Endometrium (tissue), 2 donors: ENCODE data around the gene REV3L.
A peak's percentile ranks its signal among the peaks of the same experiment; 100 is the strongest.
"Not testable (repeated sequence)": the region's sequence is repeated elsewhere in the genome, so short reads cannot be mapped to it uniquely, and the experiment has no call there.

ENCODE experiments used
- FAIRE-seq: peaks from 2 replicates; lab custom pipeline; 2012; peaks lifted over from hg19 to GRCh38; lab: Jason Lieb, UNC
- donor health status: control.
- donor health status: control.

REV3L gene, protein sequence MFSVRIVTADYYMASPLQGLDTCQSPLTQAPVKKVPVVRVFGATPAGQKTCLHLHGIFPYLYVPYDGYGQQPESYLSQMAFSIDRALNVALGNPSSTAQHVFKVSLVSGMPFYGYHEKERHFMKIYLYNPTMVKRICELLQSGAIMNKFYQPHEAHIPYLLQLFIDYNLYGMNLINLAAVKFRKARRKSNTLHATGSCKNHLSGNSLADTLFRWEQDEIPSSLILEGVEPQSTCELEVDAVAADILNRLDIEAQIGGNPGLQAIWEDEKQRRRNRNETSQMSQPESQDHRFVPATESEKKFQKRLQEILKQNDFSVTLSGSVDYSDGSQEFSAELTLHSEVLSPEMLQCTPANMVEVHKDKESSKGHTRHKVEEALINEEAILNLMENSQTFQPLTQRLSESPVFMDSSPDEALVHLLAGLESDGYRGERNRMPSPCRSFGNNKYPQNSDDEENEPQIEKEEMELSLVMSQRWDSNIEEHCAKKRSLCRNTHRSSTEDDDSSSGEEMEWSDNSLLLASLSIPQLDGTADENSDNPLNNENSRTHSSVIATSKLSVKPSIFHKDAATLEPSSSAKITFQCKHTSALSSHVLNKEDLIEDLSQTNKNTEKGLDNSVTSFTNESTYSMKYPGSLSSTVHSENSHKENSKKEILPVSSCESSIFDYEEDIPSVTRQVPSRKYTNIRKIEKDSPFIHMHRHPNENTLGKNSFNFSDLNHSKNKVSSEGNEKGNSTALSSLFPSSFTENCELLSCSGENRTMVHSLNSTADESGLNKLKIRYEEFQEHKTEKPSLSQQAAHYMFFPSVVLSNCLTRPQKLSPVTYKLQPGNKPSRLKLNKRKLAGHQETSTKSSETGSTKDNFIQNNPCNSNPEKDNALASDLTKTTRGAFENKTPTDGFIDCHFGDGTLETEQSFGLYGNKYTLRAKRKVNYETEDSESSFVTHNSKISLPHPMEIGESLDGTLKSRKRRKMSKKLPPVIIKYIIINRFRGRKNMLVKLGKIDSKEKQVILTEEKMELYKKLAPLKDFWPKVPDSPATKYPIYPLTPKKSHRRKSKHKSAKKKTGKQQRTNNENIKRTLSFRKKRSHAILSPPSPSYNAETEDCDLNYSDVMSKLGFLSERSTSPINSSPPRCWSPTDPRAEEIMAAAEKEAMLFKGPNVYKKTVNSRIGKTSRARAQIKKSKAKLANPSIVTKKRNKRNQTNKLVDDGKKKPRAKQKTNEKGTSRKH (N-terminal part only)

DNA sequence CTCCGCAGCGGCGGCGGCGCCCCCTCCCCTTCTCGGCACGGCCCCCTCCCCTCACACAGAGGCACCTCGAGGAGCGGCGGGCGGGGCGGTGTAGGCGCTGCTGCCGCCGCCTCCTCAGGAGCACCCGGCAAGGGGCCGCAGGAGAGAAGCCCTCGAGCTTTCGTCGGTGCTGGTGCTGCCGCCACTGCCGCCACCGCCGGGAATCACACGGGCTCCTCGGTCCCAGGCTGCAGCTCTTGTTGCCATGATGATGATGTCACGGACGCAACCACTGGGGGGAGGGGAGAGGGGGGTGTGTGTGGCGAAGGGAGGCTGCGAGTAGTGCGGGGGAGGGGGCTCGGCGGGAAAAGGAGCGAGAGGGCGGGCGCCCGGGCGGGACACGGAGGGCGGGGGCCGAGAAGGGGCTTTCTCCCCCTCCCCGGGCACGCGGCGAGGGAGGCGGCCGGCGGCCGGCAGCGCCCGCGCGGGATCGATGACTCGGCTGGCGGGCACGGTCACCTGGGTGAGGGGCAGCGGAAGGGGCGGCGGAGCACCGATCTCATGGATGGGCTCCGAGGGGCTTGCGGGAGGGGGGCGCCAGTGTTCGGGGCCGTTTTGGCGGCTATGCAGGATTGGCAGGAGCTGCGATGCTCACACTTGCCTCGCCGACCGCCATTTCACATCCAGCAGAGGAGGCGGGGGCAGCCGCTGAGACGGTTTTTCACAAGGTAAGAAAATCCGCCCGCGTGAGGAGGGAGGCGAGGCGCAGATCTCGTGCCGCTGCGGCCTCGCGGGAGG is at the start of gene REV3L:
Gene REV3L, minus strand, starts transcription at position 260 of the 777 bp plus-strand sequence. CDS start 330 bp downstream, outside the sequence.
- no peak for FAIRE-seq

DNA sequence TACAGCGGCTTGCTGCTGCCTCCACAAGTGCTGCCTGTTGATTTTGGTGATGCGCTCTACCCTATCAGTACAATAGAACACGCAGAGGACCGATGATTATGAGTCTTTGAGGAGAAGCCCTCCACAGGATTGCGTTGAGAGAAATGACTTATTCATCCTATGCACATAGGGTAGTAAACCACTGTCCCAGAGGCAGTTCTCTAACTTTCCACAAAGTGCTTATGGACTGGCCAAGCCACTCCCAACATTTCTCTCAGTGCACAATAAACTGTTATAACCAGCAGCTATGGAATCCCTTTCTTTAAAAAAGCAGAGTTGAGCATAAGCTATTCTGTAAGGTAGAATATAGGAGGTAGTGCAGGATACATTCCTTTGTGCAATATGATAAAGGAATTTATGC is 48.2 kb upstream of the REV3L start:
- no peak for FAIRE-seq

DNA sequence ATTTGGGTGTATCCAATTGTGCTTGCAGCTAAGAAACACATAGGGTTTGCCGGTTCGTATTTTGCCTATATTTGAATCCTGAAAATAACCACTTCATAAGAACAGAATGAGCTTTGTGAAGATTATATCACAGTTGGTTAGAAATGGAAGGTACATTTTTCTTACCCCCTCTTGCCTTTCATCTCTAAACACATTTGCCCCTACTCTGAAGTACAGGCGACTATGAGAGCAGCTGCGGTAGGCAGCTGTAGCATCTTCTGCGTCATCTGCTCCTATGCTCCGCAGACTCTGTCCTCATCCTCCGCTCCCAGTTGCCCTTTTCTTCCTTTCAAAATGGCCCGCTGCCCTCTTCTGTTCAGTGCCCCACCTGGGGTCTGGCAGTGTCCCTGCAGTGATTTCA is 47.6 kb upstream of the REV3L start:
- FAIRE-seq: no peak

DNA sequence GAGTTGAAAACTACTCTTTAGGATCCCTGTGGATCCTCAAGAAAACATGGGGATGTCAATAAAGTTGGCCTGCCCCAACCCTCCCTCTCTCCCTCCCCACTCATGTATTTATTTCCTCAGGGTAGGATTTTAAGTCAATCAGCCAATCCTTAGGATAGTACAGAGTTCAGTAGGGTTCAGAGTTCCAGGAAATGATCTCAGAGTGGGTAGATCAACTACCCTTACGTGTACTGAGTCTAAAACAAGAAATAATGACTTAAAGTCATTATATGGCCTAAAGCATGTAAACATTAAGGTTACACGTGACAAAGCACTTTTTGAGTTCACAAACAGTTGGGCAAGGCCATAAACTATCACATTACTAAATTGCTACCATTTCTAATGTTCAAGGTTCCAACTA is 47.2 kb upstream of the REV3L start:
- FAIRE-seq: no peak

DNA sequence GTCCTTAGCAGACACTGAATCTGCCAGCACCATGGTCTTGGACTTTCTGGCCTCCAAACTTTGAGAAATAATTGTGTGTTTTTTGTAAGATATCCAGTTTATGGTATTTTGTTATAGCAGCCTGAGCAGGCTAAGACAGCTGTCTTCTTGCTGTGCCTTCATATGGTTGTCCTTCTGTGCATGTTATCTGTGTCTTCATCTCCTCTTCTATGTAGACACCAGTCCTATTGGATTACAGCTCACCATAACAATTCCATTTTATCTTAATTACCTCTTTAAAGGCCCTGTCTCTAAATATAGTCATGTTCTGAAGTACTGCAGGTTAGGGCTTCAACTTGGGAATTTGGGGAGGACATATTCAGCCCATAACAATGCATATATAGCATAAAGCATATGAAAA is 44.3 kb upstream of the REV3L start:
- FAIRE-seq: no peak

DNA sequence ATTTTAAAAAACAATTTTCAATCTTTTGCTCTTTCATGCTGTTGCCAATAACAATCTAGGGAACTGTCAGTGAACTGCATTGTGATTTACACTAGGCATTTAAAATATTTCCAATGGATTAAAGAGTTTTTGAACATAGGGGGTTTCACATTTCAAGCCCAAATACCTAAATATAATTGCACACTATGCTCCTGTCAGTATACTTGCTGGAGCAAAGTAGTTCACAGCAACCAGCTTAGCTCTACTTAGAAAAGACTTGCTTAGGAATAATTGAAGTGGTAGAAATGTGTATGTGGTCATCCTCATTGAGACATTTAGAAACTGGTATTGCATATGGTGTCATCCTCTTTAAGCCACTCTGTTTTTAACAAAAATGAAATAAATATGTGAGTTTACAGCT is 41.7 kb upstream of the REV3L start:
- no peak for FAIRE-seq

DNA sequence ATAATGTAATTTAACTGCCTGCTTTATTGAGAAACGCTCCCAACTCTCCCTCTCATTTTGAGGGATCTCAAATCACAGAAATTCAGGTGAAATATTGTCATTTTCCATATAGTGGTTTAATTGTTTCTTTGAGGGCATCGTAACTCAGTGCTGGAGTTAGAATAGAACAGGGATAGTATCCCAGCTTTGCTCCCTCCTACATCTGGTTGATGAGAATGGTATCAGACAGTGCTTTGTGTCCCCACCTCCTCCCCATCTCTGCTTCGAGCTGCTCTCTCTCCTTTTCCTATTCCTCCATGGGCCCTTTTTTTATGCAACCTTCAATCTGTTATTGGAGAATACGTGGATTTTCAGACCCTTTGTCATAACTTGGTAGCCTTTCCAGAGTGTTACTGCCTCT is 41.2 kb upstream of the REV3L start:
- FAIRE-seq: no peak

DNA sequence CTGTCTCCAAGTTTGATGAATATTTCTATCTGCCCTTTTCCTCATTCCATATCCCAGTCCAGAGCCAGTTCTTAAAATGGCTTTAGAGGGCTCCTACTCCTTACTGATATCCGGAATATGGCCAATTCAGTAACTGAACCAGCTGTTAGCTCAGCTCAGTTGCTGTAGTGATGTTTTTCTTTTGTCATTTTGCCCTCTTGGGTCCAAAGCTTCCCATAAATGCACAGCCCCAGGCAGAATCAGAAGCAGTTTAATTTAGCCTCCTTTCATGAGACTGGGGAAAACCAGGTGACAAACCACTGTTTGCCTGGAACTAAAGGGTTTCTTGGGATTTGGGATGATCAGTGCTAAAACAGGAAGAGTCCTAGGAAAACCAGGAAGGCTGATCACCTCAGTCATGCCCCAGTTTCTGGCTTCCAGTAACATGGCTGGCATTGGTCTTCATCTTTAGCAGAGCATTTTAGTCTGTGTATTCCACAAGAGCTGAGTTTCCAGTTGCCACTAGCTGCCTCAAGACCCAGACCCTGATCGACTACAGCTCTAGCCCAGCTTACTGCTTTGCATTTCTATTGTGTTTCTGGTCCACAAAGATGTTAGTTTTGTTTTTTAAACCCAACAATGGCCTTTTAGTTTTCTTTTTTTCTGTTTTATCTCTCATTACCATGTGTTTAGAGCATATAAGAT is 40.6 kb upstream of the REV3L start:
- no peak for FAIRE-seq

DNA sequence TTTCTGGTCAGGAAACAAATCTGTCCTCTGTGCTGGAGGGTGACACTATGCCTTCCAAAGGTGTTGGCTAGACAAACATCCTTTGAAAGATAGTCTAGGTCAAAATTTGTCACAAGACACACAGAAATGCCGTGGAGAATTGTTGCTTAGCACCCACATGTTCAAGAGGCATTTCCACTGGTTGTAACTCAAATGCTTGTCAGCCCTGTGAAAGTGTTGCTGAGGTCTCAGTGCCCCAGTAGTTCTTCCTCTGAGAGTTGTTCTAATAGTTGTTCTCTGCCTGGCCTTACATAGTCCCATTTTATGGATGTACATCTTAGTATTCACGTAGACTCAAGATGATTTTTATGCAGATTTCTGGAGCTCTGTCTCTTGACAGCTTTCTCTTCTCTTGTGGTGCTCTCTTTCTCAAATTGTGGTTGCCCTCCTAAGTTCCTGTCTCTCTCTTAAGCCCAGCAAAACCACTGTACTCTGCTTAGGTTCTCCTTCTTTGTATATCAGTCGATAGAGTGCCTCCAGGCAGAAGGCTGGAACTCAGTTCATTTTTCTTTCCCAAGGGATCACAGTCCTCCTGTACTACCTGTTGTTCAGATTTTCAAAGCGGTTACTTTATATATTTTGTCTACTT is 39.5 kb upstream of the REV3L start:
- no peak for FAIRE-seq

DNA sequence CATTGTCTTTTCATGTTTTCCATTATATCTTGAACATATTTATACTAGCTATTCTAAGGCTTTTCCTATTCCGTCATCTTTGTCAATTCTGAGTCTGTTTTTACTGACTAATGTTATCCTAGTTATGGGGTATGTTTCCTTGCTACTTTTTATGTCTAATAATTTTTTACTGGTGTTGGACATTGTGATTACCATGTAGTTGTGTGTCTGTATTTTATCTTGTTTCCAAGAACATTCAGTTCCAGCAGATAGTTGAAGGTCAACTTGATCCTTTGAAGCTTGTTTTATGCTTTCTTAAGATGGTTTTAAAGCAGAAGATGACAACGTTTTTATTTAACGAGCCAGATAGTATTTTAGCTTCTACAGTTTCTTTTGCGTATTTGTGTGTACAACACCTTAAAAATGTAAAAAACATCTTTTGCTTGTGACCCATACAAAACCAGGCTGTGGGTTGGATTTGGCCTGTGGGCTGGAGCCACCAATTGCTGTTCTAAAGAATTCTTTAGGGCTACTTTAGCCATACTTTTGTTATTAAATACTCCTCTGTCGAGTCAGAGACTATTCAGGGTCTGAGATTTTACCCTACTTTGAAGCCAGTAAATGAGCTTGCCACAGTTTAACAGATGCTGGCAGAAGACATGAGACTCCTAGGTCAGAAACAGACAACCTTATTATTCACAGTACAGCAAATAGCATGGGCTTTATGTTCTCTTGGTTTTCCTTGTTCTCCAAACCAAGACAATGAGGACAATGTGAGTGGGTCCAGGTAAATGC is 38.7 kb upstream of the REV3L start:
- peak; percentile 94 for FAIRE-seq

DNA sequence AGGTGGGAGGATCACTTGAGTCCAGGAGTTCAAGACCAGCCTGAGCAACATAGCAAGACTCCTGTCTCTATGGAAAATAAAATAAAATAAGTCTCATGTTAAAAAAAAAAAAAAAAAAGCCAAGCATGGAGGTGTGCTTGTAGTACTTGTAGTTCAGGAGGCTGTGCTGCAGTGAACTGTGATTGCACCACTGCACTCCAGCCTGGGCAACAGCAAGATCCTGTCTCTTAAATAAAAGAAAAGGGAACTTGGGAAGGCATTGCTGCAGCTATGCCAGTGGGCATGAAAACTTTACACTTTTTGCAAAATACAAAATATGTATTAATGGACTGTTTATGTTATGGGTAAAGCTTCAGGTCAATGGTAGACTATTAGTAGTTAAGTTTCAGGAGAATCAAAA is 37.5 kb upstream of the REV3L start:
- no peak for FAIRE-seq

DNA sequence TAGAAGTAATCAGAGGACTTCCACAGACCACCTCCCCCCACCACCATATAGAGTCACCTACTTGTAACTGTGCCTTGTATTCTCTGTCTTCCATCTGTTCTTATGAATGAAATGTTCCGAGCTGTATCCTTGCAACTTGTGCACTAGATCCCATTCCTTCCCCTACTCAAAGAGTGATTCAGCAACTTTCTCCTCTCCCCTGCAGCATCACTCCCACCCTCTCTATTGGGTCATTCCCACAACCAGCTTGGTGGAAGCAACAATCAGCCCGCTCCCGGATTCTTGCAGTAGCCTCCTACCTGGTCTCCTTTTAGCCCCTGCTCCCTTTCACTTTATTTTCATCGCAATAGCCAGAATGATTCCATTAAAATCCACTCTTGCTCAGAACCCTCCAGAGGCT is 34.9 kb upstream of the REV3L start:
- FAIRE-seq: no peak

DNA sequence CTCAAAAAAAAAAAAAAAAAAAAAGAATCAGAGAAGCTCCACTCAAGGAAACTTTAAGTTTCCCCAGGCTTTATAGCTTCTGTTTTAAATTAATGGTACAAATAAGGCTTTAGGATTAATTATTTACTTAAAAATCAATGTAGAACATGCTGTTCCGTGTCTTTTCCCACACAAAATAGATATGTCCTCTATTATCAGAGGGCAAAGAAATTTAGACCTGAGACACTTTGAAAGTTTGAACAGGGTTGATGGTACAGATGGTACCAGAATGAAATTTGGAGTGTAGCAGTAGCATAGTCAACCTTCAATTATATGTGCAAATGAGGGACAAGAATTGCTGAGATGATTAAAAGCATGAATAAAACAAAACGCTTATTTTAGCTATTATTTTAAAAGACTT is 32.2 kb upstream of the REV3L start:
- FAIRE-seq: no peak

DNA sequence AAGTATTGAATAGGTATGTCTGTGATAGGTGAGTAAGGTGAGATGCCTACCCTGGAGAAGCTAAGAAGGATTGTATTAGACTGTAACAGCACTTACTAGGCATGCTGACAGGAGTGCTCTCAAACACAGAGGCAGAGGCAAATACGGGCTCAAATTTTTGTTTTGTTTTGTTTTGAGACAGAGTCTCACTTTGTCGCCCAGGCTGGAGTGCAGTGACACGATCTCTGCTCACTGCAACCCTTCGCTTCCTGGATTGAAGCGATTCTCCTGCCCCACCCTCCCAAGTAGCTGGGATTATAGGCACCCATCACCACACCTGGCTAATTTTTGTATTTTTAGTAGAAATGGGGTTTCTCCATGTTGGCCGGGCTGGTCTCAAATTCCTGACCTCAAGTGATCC is 31.5 kb upstream of the REV3L start:
- not testable (repeated sequence) for FAIRE-seq

DNA sequence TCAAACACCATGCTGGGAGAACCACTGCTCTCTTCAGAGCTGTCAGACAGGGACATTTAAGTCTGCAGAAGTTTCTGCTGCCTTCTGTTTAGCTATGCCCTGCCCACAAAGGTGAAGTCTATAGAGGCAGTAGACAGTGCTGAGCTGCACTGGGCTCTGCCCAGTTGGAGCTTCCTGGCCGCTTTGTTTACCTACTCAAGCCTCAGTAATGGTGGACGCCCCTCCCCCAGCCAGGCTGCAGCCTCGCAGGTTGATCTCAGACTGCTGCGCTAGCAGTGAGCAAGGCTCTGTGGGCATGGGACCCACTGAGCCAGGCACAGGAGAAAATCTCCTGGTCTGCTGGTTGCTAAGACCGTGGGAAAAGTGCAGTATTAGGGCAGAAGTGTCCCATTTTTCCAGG is 24.2 kb upstream of the REV3L start:
- not testable (repeated sequence) for FAIRE-seq

DNA sequence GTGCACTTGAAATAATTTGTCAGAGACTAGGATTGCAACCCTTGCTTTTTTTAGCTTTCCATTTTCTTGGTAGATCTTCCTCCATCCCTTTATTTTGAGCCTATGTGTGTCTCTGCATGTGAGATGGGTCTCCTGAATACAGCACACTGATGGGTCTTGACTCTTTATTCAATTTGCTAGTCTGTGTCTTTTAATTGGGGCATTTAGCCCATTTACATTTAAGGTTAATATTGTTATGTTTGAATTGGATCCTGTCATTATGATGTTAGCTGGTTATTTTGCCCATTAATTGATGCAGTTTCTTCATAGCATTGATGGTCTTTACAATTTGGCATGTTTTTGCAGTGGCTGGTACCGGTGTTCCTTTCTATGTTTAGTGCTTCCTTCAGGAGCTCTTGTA is 22.5 kb upstream of the REV3L start:
- not testable (repeated sequence) for FAIRE-seq

DNA sequence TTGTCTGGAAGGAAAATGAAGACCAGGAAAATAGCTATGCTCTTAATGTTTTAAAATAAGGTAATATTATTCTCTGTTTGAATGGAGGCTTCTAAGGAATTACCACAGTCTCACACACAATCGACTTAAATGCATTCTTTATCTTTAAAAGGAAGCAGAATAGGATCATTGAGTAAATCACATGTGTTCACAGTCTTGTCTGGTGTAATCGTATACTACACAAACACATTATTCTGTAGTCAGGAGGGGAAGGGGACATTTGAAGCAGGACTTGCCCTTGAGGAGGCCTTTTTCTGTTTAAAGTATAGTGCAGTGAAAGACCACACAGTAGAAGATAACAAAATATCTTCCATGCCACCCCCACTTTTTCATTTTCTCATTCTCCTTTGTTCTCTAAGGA is 20.6 kb upstream of the REV3L start:
- FAIRE-seq: no peak

DNA sequence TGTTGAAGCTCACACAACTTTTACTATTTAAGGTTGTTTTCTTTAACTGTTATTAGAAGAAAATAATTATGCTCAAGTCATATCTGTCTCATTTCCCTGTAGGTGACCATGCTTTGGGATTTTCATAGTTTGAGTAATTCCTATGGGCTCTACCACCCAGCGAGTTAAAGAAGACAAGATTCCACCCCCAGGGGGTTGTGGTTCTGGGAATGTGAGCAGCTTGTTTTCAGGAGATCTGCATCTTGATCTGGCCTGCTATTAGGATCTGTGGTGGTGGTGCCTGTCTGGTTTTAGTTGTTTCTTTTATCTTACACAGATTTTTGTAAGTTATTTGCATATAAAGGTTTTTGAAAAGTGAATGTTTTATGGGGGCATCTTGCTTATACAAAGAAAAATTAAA is 20.2 kb upstream of the REV3L start:
- no peak for FAIRE-seq

DNA sequence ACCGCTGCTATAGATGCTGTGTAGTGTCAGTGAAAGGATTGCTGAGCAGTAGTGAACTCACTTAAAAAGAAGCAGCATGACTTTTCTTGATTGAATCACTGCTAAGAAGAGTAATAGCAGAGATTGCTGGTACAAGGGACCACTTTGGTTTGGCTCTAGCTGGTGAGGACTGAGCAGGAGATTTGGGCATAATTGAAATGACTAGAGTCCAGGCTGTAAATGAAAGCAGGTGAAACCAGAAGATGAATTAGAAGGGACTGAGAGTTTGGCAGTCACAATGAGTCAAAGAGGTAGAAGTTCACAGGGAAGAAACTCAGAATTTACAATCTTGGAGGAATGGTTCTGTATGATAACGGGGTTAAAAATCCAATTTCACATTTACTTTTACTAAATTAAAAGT is 19.1 kb upstream of the REV3L start:
- FAIRE-seq: no peak

DNA sequence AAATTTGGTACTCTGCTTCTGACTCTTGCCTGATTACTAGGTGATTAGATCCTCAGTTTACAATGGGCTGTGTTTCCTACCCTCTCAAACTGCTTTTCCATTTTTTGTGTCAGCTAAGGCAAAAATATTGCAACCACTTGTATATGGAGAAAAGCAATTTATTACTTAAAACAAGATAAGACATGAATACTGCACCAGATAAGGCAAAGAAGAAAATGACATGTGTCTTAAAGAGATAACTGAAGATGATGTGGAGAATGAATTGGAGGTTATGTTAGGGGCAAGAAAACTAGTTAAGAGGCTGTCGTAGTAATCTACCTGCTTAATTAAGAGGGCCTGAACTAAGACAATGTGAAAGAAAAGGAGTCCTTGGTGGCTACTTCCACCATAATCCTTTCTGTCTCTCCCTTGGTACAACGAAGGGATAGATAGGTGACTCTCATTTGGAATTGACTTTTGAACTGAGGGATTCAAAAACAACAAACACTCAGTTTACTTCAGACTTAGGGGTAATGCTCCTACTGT is 16.3 kb upstream of the REV3L start:
- FAIRE-seq: no peak
